ENCODE measurements around the gene SCN9A.
A peak's percentile ranks its signal among the peaks of the same experiment; 100 is the strongest.

SCN9A gene

GRCh38 chr2:166285215-166285614 is 90.5 kb downstream of the SCN9A start:
- Histone ChIP-seq H3K4me1 (ENCODE audit: control insufficient read depth, insufficient read depth, low read depth, low read length) (peaks cover 1% of the 10 kb centered on the region), H2BK12ac (ENCODE audit: low read length in 2 of 2) (no peak overlapping the region), H3K27ac (ENCODE audit: low read length, poor library complexity, severe bottlenecking) (no peak overlapping the region), H2AFZ (ENCODE audit: low read depth, low read length) (no peak overlapping the region), H2AK5ac (ENCODE audit: low read length, severe bottlenecking) (no peak overlapping the region), H3K27me3 (ENCODE audit: control insufficient read depth in 1 of 2, insufficient read depth in 1 of 2, low read length in 2 of 2) (no peaks in the 10 kb centered on the region), H2BK120ac (ENCODE audit: low read depth, low read length) (no peak overlapping the region), H4K91ac (ENCODE audit: low read length) (no peak overlapping the region), H3K9me3 (ENCODE audit: control insufficient read depth, low read length) (no peaks in the 10 kb centered on the region), H3K36me3 (ENCODE audit: control insufficient read depth in 1 of 2, insufficient read depth in 2 of 2, low read depth in 1 of 2, low read length in 2 of 2) (no peaks in the 10 kb centered on the region), H3K4me2 (ENCODE audit: low read length, poor library complexity, severe bottlenecking) (no peak overlapping the region), H3K4me3 (ENCODE audit: insufficient read depth in 1 of 2, low read depth in 1 of 2, low read length in 2 of 2) (no peak overlapping the region), H3K14ac (ENCODE audit: low read length in 2 of 2) (no peak overlapping the region), H3K18ac (ENCODE audit: low read depth in 1 of 2, low read length in 2 of 2) (no peak overlapping the region), H2BK5ac (ENCODE audit: low read depth, low read length, poor library complexity, severe bottlenecking) (no peak overlapping the region), H3K4ac (ENCODE audit: low read depth in 1 of 2, low read length in 2 of 2) (no peak overlapping the region), H3K79me1 (replicated peaks; ENCODE audit: low read length, poor library complexity, severe bottlenecking) (no peaks in the 10 kb centered on the region), H2BK15ac (ENCODE audit: low read depth, poor library complexity, severe bottlenecking) (no peak overlapping the region), H3K9ac (ENCODE audit: low read length) (no peak overlapping the region), H3K23ac (ENCODE audit: low read length in 2 of 2) (no peak overlapping the region), H4K8ac (ENCODE audit: low read length) (no peak overlapping the region)
- DNase-seq: no peak

- Histone ChIP-seq H4K8ac (ENCODE audit: low read length) (no peak overlapping the region), H3K4ac (ENCODE audit: low read depth in 1 of 2, low read length in 2 of 2) (no peak overlapping the region), H3K14ac (ENCODE audit: low read length in 2 of 2) (peak overlapping the region in 1 of 2 experiments; percentile 9), H3K79me1 (replicated peaks; ENCODE audit: low read length, poor library complexity, severe bottlenecking) (no peaks in the 10 kb centered on the region), H3K9ac (ENCODE audit: low read length) (no peak overlapping the region), H3K4me3 (ENCODE audit: insufficient read depth in 1 of 2, low read depth in 1 of 2, low read length in 2 of 2) (no peak overlapping the region), H3K4me1 (ENCODE audit: control insufficient read depth, insufficient read depth, low read depth, low read length) (peaks cover 1% of the 10 kb centered on the region), H2BK5ac (ENCODE audit: low read depth, low read length, poor library complexity, severe bottlenecking) (no peak overlapping the region), H2AK5ac (ENCODE audit: low read length, severe bottlenecking) (no peak overlapping the region), H2BK12ac (ENCODE audit: low read length in 2 of 2) (no peak overlapping the region), H3K4me2 (ENCODE audit: low read length, poor library complexity, severe bottlenecking) (no peak overlapping the region), H3K36me3 (ENCODE audit: control insufficient read depth in 1 of 2, insufficient read depth in 2 of 2, low read depth in 1 of 2, low read length in 2 of 2) (no peaks in the 10 kb centered on the region), H3K9me3 (ENCODE audit: control insufficient read depth, low read length) (no peaks in the 10 kb centered on the region), H2BK120ac (ENCODE audit: low read depth, low read length) (no peak overlapping the region), H2AFZ (ENCODE audit: low read depth, low read length) (no peak overlapping the region), H4K91ac (ENCODE audit: low read length) (no peak overlapping the region), H3K27me3 (ENCODE audit: control insufficient read depth in 1 of 2, insufficient read depth in 1 of 2, low read length in 2 of 2) (no peaks in the 10 kb centered on the region), H3K18ac (ENCODE audit: low read depth in 1 of 2, low read length in 2 of 2) (peak overlapping the region in 1 of 2 experiments; percentile 21), H3K27ac (ENCODE audit: low read length, poor library complexity, severe bottlenecking) (no peak overlapping the region), H3K23ac (ENCODE audit: low read length in 2 of 2) (no peak overlapping the region), H2BK15ac (ENCODE audit: low read depth, poor library complexity, severe bottlenecking) (no peak overlapping the region)
- WGBS: 89% methylated on average over 9 of the region's 9 CpGs
- no peak for DNase-seq
Observed at GRCh38 chr2:166284359-166284758, 91.4 kb downstream of the SCN9A start.

GRCh38 chr2:166282154-166282553 is 93.6 kb downstream of the SCN9A start:
- Histone ChIP-seq H4K8ac (ENCODE audit: low read length) (no peak overlapping the region), H3K27me3 (ENCODE audit: control insufficient read depth in 1 of 2, insufficient read depth in 1 of 2, low read length in 2 of 2) (no peaks in the 10 kb centered on the region), H2AFZ (ENCODE audit: low read depth, low read length) (no peak overlapping the region), H2BK5ac (ENCODE audit: low read depth, low read length, poor library complexity, severe bottlenecking) (no peak overlapping the region), H2AK5ac (ENCODE audit: low read length, severe bottlenecking) (no peak overlapping the region), H3K27ac (ENCODE audit: low read length, poor library complexity, severe bottlenecking) (no peak overlapping the region), H2BK15ac (ENCODE audit: low read depth, poor library complexity, severe bottlenecking) (no peak overlapping the region), H3K18ac (ENCODE audit: low read depth in 1 of 2, low read length in 2 of 2) (no peak overlapping the region), H3K4ac (ENCODE audit: low read depth in 1 of 2, low read length in 2 of 2) (no peak overlapping the region), H3K14ac (ENCODE audit: low read length in 2 of 2) (no peak overlapping the region), H3K4me2 (ENCODE audit: low read length, poor library complexity, severe bottlenecking) (no peak overlapping the region), H3K9me3 (ENCODE audit: control insufficient read depth, low read length) (no peaks in the 10 kb centered on the region), H3K4me3 (ENCODE audit: insufficient read depth in 1 of 2, low read depth in 1 of 2, low read length in 2 of 2) (no peak overlapping the region), H3K9ac (ENCODE audit: low read length) (no peak overlapping the region), H3K23ac (ENCODE audit: low read length in 2 of 2) (no peak overlapping the region), H3K36me3 (ENCODE audit: control insufficient read depth in 1 of 2, insufficient read depth in 2 of 2, low read depth in 1 of 2, low read length in 2 of 2) (no peaks in the 10 kb centered on the region), H3K4me1 (ENCODE audit: control insufficient read depth, insufficient read depth, low read depth, low read length) (peaks cover 1% of the 10 kb centered on the region), H4K91ac (ENCODE audit: low read length) (no peak overlapping the region), H2BK12ac (ENCODE audit: low read length in 2 of 2) (no peak overlapping the region), H3K79me1 (replicated peaks; ENCODE audit: low read length, poor library complexity, severe bottlenecking) (no peaks in the 10 kb centered on the region), H2BK120ac (ENCODE audit: low read depth, low read length) (no peak overlapping the region)
- no peak for DNase-seq

DNA sequence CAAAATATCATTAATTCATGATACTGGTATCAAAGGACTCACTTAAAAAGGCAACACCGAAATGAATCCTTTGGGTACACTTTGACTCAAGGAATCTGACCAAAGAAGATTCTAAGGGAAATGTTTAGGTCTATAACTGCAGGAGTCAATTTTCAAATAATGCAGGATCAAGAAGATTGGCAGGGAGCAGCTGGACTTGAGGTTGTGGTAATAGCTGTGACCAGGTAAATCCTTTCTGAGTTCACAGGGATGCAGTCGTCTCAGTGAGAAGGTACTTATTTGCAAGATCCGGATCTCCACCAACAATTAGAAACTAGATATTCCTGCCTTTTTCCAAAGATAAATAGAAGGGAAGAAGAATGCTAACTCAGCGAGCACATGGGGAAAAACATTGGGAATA is 96.9 kb downstream of the SCN9A start:
- DNase-seq: no peak
- Histone ChIP-seq H3K79me1 (replicated peaks; ENCODE audit: low read length, poor library complexity, severe bottlenecking) (no peaks in the 10 kb centered on the region), H3K4me1 (ENCODE audit: control insufficient read depth, insufficient read depth, low read depth, low read length) (no peaks in the 10 kb centered on the region), H3K14ac (ENCODE audit: low read length in 2 of 2) (no peak overlapping the region), H3K4ac (ENCODE audit: low read depth in 1 of 2, low read length in 2 of 2) (no peak overlapping the region), H3K9me3 (ENCODE audit: control insufficient read depth, low read length) (no peaks in the 10 kb centered on the region), H3K4me2 (ENCODE audit: low read length, poor library complexity, severe bottlenecking) (no peak overlapping the region), H3K23ac (ENCODE audit: low read length in 2 of 2) (no peak overlapping the region), H3K27ac (ENCODE audit: low read length, poor library complexity, severe bottlenecking) (no peak overlapping the region), H2AK5ac (ENCODE audit: low read length, severe bottlenecking) (no peak overlapping the region), H2BK15ac (ENCODE audit: low read depth, poor library complexity, severe bottlenecking) (no peak overlapping the region), H4K91ac (ENCODE audit: low read length) (no peak overlapping the region), H3K9ac (ENCODE audit: low read length) (no peak overlapping the region), H2AFZ (ENCODE audit: low read depth, low read length) (no peak overlapping the region), H4K8ac (ENCODE audit: low read length) (no peak overlapping the region), H2BK120ac (ENCODE audit: low read depth, low read length) (no peak overlapping the region), H3K4me3 (ENCODE audit: insufficient read depth in 1 of 2, low read depth in 1 of 2, low read length in 2 of 2) (no peak overlapping the region), H2BK12ac (ENCODE audit: low read length in 2 of 2) (no peak overlapping the region), H3K27me3 (ENCODE audit: control insufficient read depth in 1 of 2, insufficient read depth in 1 of 2, low read length in 2 of 2) (no peaks in the 10 kb centered on the region), H2BK5ac (ENCODE audit: low read depth, low read length, poor library complexity, severe bottlenecking) (no peak overlapping the region), H3K18ac (ENCODE audit: low read depth in 1 of 2, low read length in 2 of 2) (no peak overlapping the region), H3K36me3 (ENCODE audit: control insufficient read depth in 1 of 2, insufficient read depth in 2 of 2, low read depth in 1 of 2, low read length in 2 of 2) (no peaks in the 10 kb centered on the region)
- WGBS: 97% methylated on average over 1 of the region's 4 CpGs

Data from mesenchymal stem cell (in vitro differentiated cells and primary cell).